SK-MEL-5 (cell line): ENCODE measurements around the gene DMTF1. TPM values are rescaled to one million over a fixed set of nuclear protein-coding genes. Genes with fewer than 3 reads are reported as not detected.
A peak's percentile ranks its signal among the peaks of the same experiment; 100 is the strongest.
"Not testable (repeated sequence)": the region's sequence is repeated elsewhere in the genome, so short reads cannot be mapped to it uniquely, and the experiment has no call there.

Source experiments
- DNase-seq: peaks from one replicate; pipeline ENCODE4 v3.0.0-alpha.2; 2016; ENCODE audit warnings: low read depth, low spot score
- in situ Hi-C: cut with HindIII; loops from 2 replicates; pipeline ENCODE4 v1.10.0; 2016; ENCODE audit warnings: low sequenced_read_pairs, high pct_unique_total_duplicates, low pct_unique_long_range_greater_than_20kb
- total RNA-seq: library from RNA; depleted of rRNA; stranded (reverse); fragments of >200 nt; shearing (Covaris generic); gene quantifications from 2 replicates; pipeline ENCODE4 v1.2.3, GENCODE V29; 2014

The DMTF1 gene
- total RNA-seq, 1 experiment from 2014 or later = 72.6 TPM

GRCh38 chr7:87173471-87173870 lies 21.2 kb downstream of the DMTF1 start:
- DNase-seq = no peak
- in situ Hi-C loops = no loop called here

- no peak for DNase-seq
- in situ Hi-C loops = no loop called here
Observed at GRCh38 chr7:87178320-87178719, 26.1 kb downstream of the DMTF1 start.

- in situ Hi-C loops = no loop called here
- no peak for DNase-seq
Observed at GRCh38 chr7:87179180-87179579, 26.9 kb downstream of the DMTF1 start.

GRCh38 chr7:87187120-87187519 lies 34.9 kb downstream of the DMTF1 start:
- in situ Hi-C loops = no loop called here
- DNase-seq = no peak

GRCh38 chr7:87188930-87189329 lies 36.7 kb downstream of the DMTF1 start:
- DNase-seq = no peak
- in situ Hi-C loops = no loop called here

GRCh38 chr7:87190783-87191182 lies 38.5 kb downstream of the DMTF1 start:
- no peak for DNase-seq
- in situ Hi-C loops = no loop called here

- in situ Hi-C loops = no loop called here
Observed at GRCh38 chr7:87192784-87193487, 40.7 kb downstream of the DMTF1 start.

GRCh38 chr7:87193912-87194311 lies 41.7 kb downstream of the DMTF1 start:
- in situ Hi-C loops = no loop called here
- no peak for DNase-seq

More at GRCh38 chr7:87192784-87193487, 40.7 kb downstream of the DMTF1 start:
- no peak for DNase-seq

GRCh38 chr7:87199241-87199640 lies 47.0 kb downstream of the DMTF1 start:
- DNase-seq = no peak
- in situ Hi-C loops = no loop called here

- DNase-seq = no peak
- in situ Hi-C loops = no loop called here
Observed at GRCh38 chr7:87199700-87200450, 47.6 kb downstream of the DMTF1 start.

- in situ Hi-C loops = no loop called here
- DNase-seq = peak; percentile 78
Observed at GRCh38 chr7:87202208-87202607, 50.0 kb downstream of the DMTF1 start.

GRCh38 chr7:87202705-87203104 lies 50.5 kb downstream of the DMTF1 start:
- DNase-seq = no peak
- in situ Hi-C loops = no loop called here

- DNase-seq, in situ Hi-C loops: not testable (repeated sequence)
Observed at GRCh38 chr7:87203929-87204328, 51.7 kb downstream of the DMTF1 start.

- in situ Hi-C loops = no loop called here
Observed at GRCh38 chr7:87204933-87205332, 52.7 kb downstream of the DMTF1 start.

GRCh38 chr7:87205701-87206100 lies 53.4 kb downstream of the DMTF1 start:
- in situ Hi-C loops = not testable (repeated sequence)

More at GRCh38 chr7:87204933-87205332, 52.7 kb downstream of the DMTF1 start:
- no peak for DNase-seq

GRCh38 chr7:87206361-87206760 lies 54.1 kb downstream of the DMTF1 start:
- in situ Hi-C loops = no loop called here
- no peak for DNase-seq

More at GRCh38 chr7:87205701-87206100, 53.4 kb downstream of the DMTF1 start:
- DNase-seq = not testable (repeated sequence)

- in situ Hi-C loops = no loop called here
- DNase-seq = no peak
Observed at GRCh38 chr7:87209295-87209924, 57.2 kb downstream of the DMTF1 start.

- in situ Hi-C loops = no loop called here
Observed at GRCh38 chr7:87210506-87210905, 58.3 kb downstream of the DMTF1 start.

More at GRCh38 chr7:87210506-87210905, 58.3 kb downstream of the DMTF1 start:
- no peak for DNase-seq
